Adrenal gland (tissue), 5 donors: Measurements from ENCODE around the gene TRIM58.

Source experiments
- CTCF ChIP-seq, 6 experiments: fragments of 450-650 bp in 4 of 6; fragments of 200-600 bp in 2 of 6; sonication (generic) in 1 of 6; IDR thresholded peaks; 1 replicate in 5 of 6; 2 replicates in 1 of 6; pipeline versions ENCODE4 v1.5.1 to v1.8.0; 2016 to 2021; ENCODE audit warnings: antibody characterized with exemption in 6 of 6, mild to moderate bottlenecking in 2 of 6, moderate library complexity in 1 of 6
- POLR2A ChIP-seq, 2 donors: fragments of 450-650 bp; IDR thresholded peaks; one replicate each; pipeline ENCODE4 v1.6.1; 2017; ENCODE audit warnings: antibody characterized with exemption in 2 of 2, mild to moderate bottlenecking in 2 of 2, moderate library complexity in 1 of 2
- donor health status: DM: no; HTN: no; CAD: no.

- no peak for TF ChIP-seq POLR2A (IDR thresholded peaks at IDR 0.05)
- no peak for TF ChIP-seq CTCF (IDR thresholded peaks at IDR 0.05)
Observed at GRCh38 chr1:247895163-247895637, 38.2 kb downstream of the TRIM58 start, which contains the start of gene OR2W3.
